HG02973 (cell line): ENCODE data around the gene DACH2.

Experiments
- ATAC-seq: cut with Tn5 transposase; IDR thresholded peaks from one replicate; pipeline ENCODE4 v1.9.1; 2021; ENCODE audit warnings: moderate library complexity; ENCODE audit not compliant: unreplicated experiment

Gene DACH2

DNA sequence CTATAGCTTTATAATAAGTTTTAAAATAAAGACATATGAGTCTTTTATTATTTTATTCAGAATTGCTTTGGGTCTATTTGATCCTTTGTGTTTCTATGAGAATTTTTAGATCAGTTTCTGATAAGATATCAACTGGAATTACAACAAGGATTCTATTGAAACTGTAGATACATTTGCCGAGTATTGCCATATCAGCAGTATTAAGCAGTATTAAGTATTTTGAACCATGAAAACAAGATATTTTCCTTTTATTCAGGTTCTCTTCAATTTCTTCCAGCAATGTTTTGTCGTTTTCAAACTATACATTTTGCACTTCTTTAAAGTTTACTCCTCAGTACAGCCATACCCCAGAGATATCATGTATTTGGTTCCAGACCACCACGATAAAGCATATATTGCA, 598.8 kb downstream of the DACH2 start:
- ATAC-seq: no peak

DNA sequence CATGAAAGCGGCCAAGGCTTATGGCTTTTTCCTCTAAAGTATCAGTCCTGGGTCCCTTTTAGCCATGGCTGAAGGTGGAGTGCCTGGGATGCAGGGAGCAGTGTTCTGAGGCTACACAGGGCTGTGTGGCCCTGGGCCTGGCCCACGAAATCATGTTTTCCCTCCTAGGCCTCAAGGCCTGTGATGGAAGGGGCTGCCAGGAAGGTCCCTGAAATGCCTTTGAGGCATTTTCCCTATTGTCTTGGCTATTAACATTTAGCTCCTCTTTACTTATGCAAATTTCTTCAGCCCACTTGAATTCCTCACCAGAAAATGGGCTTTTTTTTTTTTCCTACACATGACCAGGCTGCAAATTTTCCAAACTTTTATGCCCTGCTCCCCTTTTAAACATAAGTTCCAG, 657.0 kb downstream of the DACH2 start:
- no peak for ATAC-seq

DNA sequence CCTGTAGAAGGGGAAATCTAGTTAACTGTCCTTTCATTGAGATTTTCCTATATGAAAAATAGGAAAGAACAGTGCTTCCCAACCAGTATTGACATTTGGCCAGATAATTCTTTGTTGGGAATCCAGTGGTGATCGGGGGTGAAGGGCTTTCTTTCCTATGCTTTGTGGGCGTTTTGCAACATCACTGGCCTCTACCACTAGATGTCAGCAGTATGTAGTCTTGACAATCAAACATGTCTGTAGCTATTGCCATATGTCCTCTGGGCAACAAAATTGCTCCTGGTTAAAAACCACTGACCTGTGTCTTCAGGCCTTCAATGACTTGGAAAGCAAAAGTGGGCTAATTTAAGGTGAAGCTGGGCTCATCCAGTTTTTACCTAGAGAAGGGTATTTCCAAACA, 658.5 kb downstream of the DACH2 start:
- no peak for ATAC-seq

DNA sequence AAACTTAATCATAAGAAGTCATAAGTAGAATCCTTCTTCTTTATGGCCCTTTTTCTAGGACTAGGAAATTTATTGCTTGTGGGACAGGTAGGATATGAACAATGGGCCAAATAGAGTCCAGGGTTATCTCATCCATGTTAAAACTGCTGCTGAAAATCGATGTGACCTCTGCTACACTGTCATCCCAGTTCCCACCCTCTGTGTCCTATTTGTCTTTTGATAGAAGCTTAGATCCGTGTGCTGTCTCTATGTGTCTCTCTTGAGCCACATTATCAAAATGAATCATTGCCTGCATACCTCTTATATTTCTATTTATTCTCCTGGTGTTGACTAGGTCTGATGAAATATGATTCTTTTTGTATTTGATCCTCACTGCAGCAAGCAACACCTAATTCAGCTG, 661.4 kb downstream of the DACH2 start:
- no peak for ATAC-seq

DNA sequence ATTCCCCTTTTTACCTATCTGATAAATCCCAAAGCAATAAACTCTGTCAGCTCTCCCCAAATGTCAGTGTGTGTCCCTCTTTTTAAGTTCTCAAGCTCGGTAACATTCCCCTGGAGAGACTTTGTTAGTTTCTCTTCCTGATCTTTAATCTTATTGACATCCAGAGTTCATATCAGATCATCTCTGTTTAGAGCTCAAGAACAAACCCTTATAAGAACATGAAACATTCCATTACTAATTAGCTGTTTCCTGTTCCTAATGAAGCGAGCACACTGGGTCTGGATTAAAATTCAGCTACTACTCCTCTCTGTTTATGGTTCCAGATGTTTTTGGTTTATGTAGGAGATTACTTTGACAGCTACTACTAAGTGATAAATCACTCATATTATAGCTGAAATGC, 681.5 kb downstream of the DACH2 start:
- no peak for ATAC-seq

DNA sequence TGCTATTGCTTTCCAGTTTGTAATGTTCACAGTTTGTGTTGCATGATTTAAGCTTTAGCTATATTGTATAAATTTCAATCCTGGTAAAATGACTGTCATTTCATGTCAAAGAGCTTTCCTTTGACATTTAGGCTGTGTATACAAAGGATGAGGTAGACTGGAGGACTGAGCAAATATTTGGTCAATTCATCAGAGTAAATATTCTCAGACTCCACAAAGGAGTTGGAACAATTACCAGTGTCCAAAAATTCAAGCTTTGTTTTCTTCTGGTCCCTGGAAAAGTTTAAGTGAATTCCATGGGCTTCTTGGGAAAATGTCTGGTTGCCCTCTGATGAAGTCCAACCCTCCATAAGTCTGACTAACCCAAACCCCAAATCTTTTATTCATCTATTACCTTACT, 682.4 kb downstream of the DACH2 start:
- no peak for ATAC-seq

DNA sequence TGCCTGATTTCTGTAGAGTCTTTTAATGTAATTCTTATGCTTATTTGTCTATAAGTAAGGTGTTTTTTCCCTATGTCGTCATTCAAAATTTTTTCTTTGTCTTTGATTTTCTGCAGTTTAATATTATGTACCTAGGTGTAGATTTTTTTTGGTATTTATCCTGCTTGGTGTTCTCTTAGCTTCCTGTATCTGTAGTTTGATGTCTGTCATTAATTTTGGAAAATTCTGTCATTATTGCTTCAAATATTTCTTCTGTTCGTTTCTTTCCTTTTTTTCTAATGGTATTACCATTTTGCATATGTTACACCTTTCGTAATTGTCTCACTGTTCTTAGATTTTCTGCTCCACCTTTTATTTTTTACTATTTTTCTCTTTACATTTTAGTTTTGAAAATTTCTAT, 696.9 kb downstream of the DACH2 start:
- ATAC-seq: no peak
